Peyer's patch (tissue), 4 donors: Measurements from ENCODE around the gene TNNI3K.

Source experiments
- CTCF ChIP-seq, 6 experiments: fragments of 450-650 bp in 4 of 6; fragments of 200-600 bp in 2 of 6; sonication (generic) in 1 of 6; IDR thresholded peaks; one replicate each; pipeline ENCODE4 v1.5.1; 2017 to 2019; ENCODE audit warnings: antibody characterized with exemption in 6 of 6, mild to moderate bottlenecking in 3 of 6, moderate library complexity in 1 of 6
- POLR2A ChIP-seq, 2 donors: fragments of 450-650 bp; IDR thresholded peaks; one replicate each; pipeline ENCODE4 v1.5.1; 2017; ENCODE audit warnings: antibody characterized with exemption in 2 of 2, mild to moderate bottlenecking in 2 of 2, moderate library complexity in 2 of 2

DNA sequence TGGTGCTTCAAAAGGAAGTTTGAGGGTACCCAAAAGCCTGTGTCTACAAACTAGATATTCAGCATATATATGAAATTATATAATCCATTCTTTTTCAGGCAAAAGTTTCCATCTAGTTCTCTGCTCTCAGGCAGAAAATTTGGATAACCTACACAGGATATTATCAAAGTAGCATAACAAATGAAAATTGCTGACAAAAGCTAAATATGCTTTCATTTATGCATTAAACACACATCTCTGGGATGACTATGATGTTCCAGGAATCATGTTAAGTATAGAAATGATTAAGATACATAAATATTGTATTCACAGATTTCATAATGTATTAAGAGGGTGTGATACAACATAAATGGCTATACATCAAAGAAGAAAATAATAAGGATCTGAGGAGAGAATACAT lies 184.4 kb downstream of the TNNI3K start:
- TF ChIP-seq CTCF (IDR thresholded peaks at IDR 0.05) (no peak), POLR2A (IDR thresholded peaks at IDR 0.05) (no peak)
